IMR-90 (cell line): ENCODE data around the gene RNF144A. TPM values are rescaled to one million over a fixed set of nuclear protein-coding genes. Genes with fewer than 3 reads are reported as not detected.

Experiments used
- ATAC-seq: fragments of 200-7000 bp; cut with Tn5 transposase; 2 replicates; pipeline ENCODE4 v1.9.1; 2020; ENCODE audit warnings: low read depth, mild to moderate bottlenecking, moderate library complexity
- BruUV-seq: library from RNA; stranded (reverse); fragments of 400-500 nt; replicated peaks from 2 replicates; lab custom pipeline; 2021; lab: Mats Ljungman, UMichigan
- CTCF ChIA-PET: fragments of 300-600 bp; formaldehyde crosslinking; extraction: SDS; loops from one replicate; lab custom pipeline; 2021; ENCODE audit warnings: antibody characterized with exemption; lab: Yijun Ruan, JAX
- POLR2A ChIA-PET: fragments of 300-600 bp; sonication (Branson Sonifier 250); formaldehyde crosslinking; loops from one replicate; lab custom pipeline; 2022; ENCODE audit warnings: antibody characterized with exemption; ENCODE audit not compliant: unreplicated experiment; lab: Charles Lee
- DNase-seq: peaks from one replicate; pipeline ENCODE4 v3.0.0; 2013
- H2AFZ ChIP-seq: replicated peaks from 2 replicates; pipeline ENCODE3; 2013; ENCODE audit warnings: low read length, mild to moderate bottlenecking; ENCODE audit not compliant: poor library complexity
- H2AK5ac ChIP-seq: 2 replicates; pipeline ENCODE4 v1.6.1; 2013; ENCODE audit warnings: low read depth, low read length, inconsistent platforms
- H2AK9ac ChIP-seq: replicated peaks from 2 replicates; pipeline ENCODE3; 2013; ENCODE audit warnings: mild to moderate bottlenecking, low read depth, low read length, moderate library complexity; ENCODE audit not compliant: poor library complexity
- H2BK120ac ChIP-seq: 2 replicates; pipeline ENCODE4 v1.6.1; 2013; ENCODE audit warnings: low read depth, low read length, inconsistent platforms
- H2BK15ac ChIP-seq: 3 replicates; pipeline ENCODE4 v1.6.1; 2013; ENCODE audit warnings: low read depth, low read length, inconsistent platforms
- H2BK20ac ChIP-seq: 2 replicates; pipeline ENCODE4 v1.6.1; 2013; ENCODE audit warnings: low read depth, mild to moderate bottlenecking, inconsistent platforms, low read length, moderate library complexity
- H2BK5ac ChIP-seq: 2 replicates; pipeline ENCODE4 v1.6.1; 2013; ENCODE audit warnings: mild to moderate bottlenecking, low read depth, low read length, inconsistent platforms; ENCODE audit not compliant: poor library complexity, severe bottlenecking
- H3K14ac ChIP-seq: replicated peaks from 2 replicates; pipeline ENCODE4 v1.6.1; 2013; ENCODE audit warnings: low read depth, low read length, inconsistent platforms
- H3K18ac ChIP-seq: 2 replicates; pipeline ENCODE4 v1.6.1; 2013; ENCODE audit warnings: low read depth, low read length, control low read depth
- H3K23ac ChIP-seq: 2 replicates; pipeline ENCODE4 v1.6.1; 2013; ENCODE audit warnings: low read depth, low read length, inconsistent platforms
- H3K27ac ChIP-seq: 2 replicates; pipeline ENCODE4 v1.5.1; 2013; ENCODE audit warnings: mild to moderate bottlenecking, control low read depth, low read length; ENCODE audit not compliant: insufficient read depth
- H3K27me3 ChIP-seq: 2 replicates; pipeline ENCODE4 v1.6.1; 2013; ENCODE audit warnings: low read length; ENCODE audit not compliant: control insufficient read depth, insufficient read depth
- H3K36me3 ChIP-seq: 2 replicates; pipeline ENCODE4 v1.6.1; 2013; ENCODE audit warnings: low read length, mixed read lengths; ENCODE audit not compliant: control insufficient read depth, insufficient read depth
- H3K4ac ChIP-seq: 2 replicates; pipeline ENCODE4 v1.6.1; 2013; ENCODE audit warnings: low read depth, low read length, inconsistent platforms
- H3K4me1 ChIP-seq: 2 replicates; pipeline ENCODE4 v1.6.1; 2013; ENCODE audit warnings: low read length, mixed read lengths; ENCODE audit not compliant: control insufficient read depth, insufficient read depth
- H3K4me2 ChIP-seq: 2 replicates; pipeline ENCODE4 v1.6.1; 2013; ENCODE audit warnings: low read depth, mild to moderate bottlenecking, control low read depth, low read length, moderate library complexity
- H3K4me3 ChIP-seq: 2 replicates; pipeline ENCODE4 v1.5.1; 2013; ENCODE audit warnings: low read depth, mild to moderate bottlenecking, control low read depth, low read length, moderate library complexity; ENCODE audit not compliant: insufficient read depth
- H3K56ac ChIP-seq: 2 replicates; pipeline ENCODE4 v1.6.1; 2013; ENCODE audit warnings: low read length, inconsistent platforms; ENCODE audit not compliant: insufficient read depth; ENCODE audit errors: extremely low read depth
- H3K79me1 ChIP-seq, 2 experiments: 2 replicates each; pipeline ENCODE4 v1.6.1; 2013; ENCODE audit warnings: low read length in 2 of 2, inconsistent platforms in 1 of 2, low read depth in 1 of 2
- H3K9ac ChIP-seq: 2 replicates; pipeline ENCODE4 v1.6.1; 2013; ENCODE audit warnings: low read depth, low read length, control low read depth
- H3K9me1 ChIP-seq: 2 replicates; pipeline ENCODE4 v1.6.1; 2013; ENCODE audit warnings: low read length, inconsistent platforms; ENCODE audit not compliant: insufficient read depth
- H3K9me3 ChIP-seq: 2 replicates; pipeline ENCODE4 v1.6.1; 2013; ENCODE audit warnings: low read length; ENCODE audit not compliant: control insufficient read depth, insufficient read depth
- H4K20me1 ChIP-seq: 2 replicates; pipeline ENCODE4 v1.6.1; 2013; ENCODE audit warnings: low read length, inconsistent platforms; ENCODE audit not compliant: insufficient read depth
- H4K5ac ChIP-seq: 2 replicates; pipeline ENCODE4 v1.6.1; 2013; ENCODE audit warnings: mild to moderate bottlenecking, low read depth, low read length, control low read depth
- H4K8ac ChIP-seq, 2 experiments: 2 replicates each; pipeline ENCODE4 v1.6.1; 2013; ENCODE audit warnings: low read depth in 2 of 2, low read length in 2 of 2, control low read depth in 1 of 2, inconsistent platforms in 1 of 2
- H4K91ac ChIP-seq: 2 replicates; pipeline ENCODE4 v1.6.1; 2013; ENCODE audit warnings: low read depth, low read length, inconsistent platforms; ENCODE audit not compliant: insufficient read depth
- BHLHE40 ChIP-seq: fragments of 150-350 bp; IDR thresholded peaks from 2 replicates; pipeline ENCODE4 v1.6.1; 2016; ENCODE audit warnings: mild to moderate bottlenecking, low read depth, low read length
- CEBPB ChIP-seq: IDR thresholded peaks from 2 replicates; pipeline ENCODE4 v1.6.1; 2012; ENCODE audit warnings: low read depth, low read length, improper control_type of control experiment
- CHD1 ChIP-seq: IDR thresholded peaks from 2 replicates; pipeline ENCODE4 v1.6.1; 2012; ENCODE audit warnings: low read depth, low read length, improper control_type of control experiment
- CTCF ChIP-seq: conservative IDR thresholded peaks from 2 replicates; pipeline ENCODE4 v1.5.1; 2012; ENCODE audit warnings: mild to moderate bottlenecking, low read depth, low read length, improper control_type of control experiment
- ELK1 ChIP-seq: fragments of 150-350 bp; IDR thresholded peaks from 2 replicates; pipeline ENCODE4 v1.6.1; 2016; ENCODE audit warnings: low read depth, mild to moderate bottlenecking, low read length, moderate library complexity, borderline replicate concordance
- FOS ChIP-seq: fragments of 150-350 bp; IDR thresholded peaks from 2 replicates; pipeline ENCODE4 v1.6.1; 2016; ENCODE audit warnings: low read depth, low read length
- MAFK ChIP-seq: IDR thresholded peaks from 2 replicates; pipeline ENCODE4 v1.6.1; 2012; ENCODE audit warnings: low read depth, low read length, improper control_type of control experiment
- MAZ ChIP-seq: IDR thresholded peaks from 2 replicates; pipeline ENCODE4 v1.6.1; 2012; ENCODE audit warnings: low read depth, mild to moderate bottlenecking, low read length, improper control_type of control experiment, moderate library complexity, borderline replicate concordance
- MXI1 ChIP-seq: IDR thresholded peaks from 2 replicates; pipeline ENCODE4 v1.6.1; 2012; ENCODE audit warnings: low read depth, mild to moderate bottlenecking, low read length, moderate library complexity, borderline replicate concordance
- NFE2L2 ChIP-seq: fragments of 150-350 bp; IDR thresholded peaks from 2 replicates; pipeline ENCODE4 v1.6.1; 2016; ENCODE audit warnings: low read depth, mild to moderate bottlenecking, low read length
- POLR2A ChIP-seq: IDR thresholded peaks from 2 replicates; pipeline ENCODE4 v1.6.1; 2012; ENCODE audit warnings: mild to moderate bottlenecking, low read depth, low read length
- RAD21 ChIP-seq: IDR thresholded peaks from 2 replicates; pipeline ENCODE4 v1.6.1; 2012; ENCODE audit warnings: low read length, improper control_type of control experiment
- SMC3 ChIP-seq: fragments of 150-350 bp; IDR thresholded peaks from 2 replicates; pipeline ENCODE4 v1.6.1; 2016; ENCODE audit warnings: low read depth, mild to moderate bottlenecking, antibody characterized with exemption, low read length, moderate library complexity
- USF2 ChIP-seq: fragments of 150-350 bp; IDR thresholded peaks from 2 replicates; pipeline ENCODE4 v1.6.1; 2017; ENCODE audit warnings: mild to moderate bottlenecking, antibody characterized with exemption, low read length, low read depth
- WGBS, 2 experiments: methylation state at CpG; one replicate each; pipeline versions ENCODE4 v1.1.5 to v1.1.7; 2013; ENCODE audit warnings: missing lambda C conversion rate in 2 of 2; ENCODE audit not compliant: insufficient read length in 1 of 2; ENCODE audit errors: extremely low coverage in 2 of 2; 5-methylcytosine and 5-hydroxymethylcytosine counted together
- dilution Hi-C: fragments of 300-500 bp; cut with HindIII; formaldehyde crosslinking; loops from one replicate; pipeline ENCODE4 v1.14.3; 2018; ENCODE audit warnings: low sequenced_read_pairs; ENCODE audit not compliant: unreplicated experiment
- in situ Hi-C: fragments of 300-500 bp; cut with MboI; formaldehyde crosslinking; loops from 3 replicates; pipeline ENCODE4 v1.14.3; 2019; ENCODE audit warnings: low sequenced_read_pairs, inconsistent platforms, mixed read lengths
- intact Hi-C: fragments of 100-400 bp; cut with micrococcal nuclease; formaldehyde crosslinking; loops from 2 replicates; pipeline ENCODE4 v1.10.0; 2022
- polyA plus RNA-seq, 3 experiments: library from polyadenylated mRNA; depleted of rRNA; stranded (reverse); fragments of >200 nt; gene quantifications; 2 replicates each; pipeline ENCODE4 v1.2.3, GENCODE V29; 2012; ENCODE audit warnings: low replicate concordance in 1 of 3
- total RNA-seq: library from RNA; depleted of rRNA; stranded (reverse); fragments of >200 nt; gene quantifications from 2 replicates; pipeline ENCODE4 v1.2.3, GENCODE V29; 2012

RNF144A gene
- total and polyA plus RNA-seq, 2 of the 4 experiments (the other 2 are of a cell fraction), result 0.18 to 0.26 TPM

- CTCF ChIA-PET, result interaction anchor here (0.7 to 1.8 kb wide), 3 partner anchors 10 to 148 kb away, joined by 3 to 4 read pairs (median 4); no protein-coding TSS in a partner anchor
- peak; percentile 37 for DNase-seq
- TF ChIP-seq USF2 (no peak), MAZ (no peak), MXI1 (no peak), CEBPB (no peak), SMC3 (peak; percentile 54), ELK1 (no peak), CTCF (peak; percentile 59), MAFK (no peak), NFE2L2 (no peak), FOS (no peak), POLR2A (no peak), RAD21 (peak; percentile 39), CHD1 (no peak), BHLHE40 (no peak)
These were observed 127.3 kb downstream of the RNF144A start for GRCh38 chr2:7044253-7045250.

More at GRCh38 chr2:7044253-7045250, 127.3 kb downstream of the RNF144A start:
- Histone ChIP-seq H3K4me1 (no peaks in the 10 kb centered on the region), H3K23ac (no peak overlapping the region), H3K9ac (no peak overlapping the region), H4K20me1 (no peaks in the 10 kb centered on the region), H3K9me1 (no peaks in the 10 kb centered on the region; the same call in 1 of the 2 replicates), H3K4me2 (no peak overlapping the region), H3K14ac (no peak overlapping the region), H4K91ac (no peak overlapping the region), H3K27ac (no peak overlapping the region), H2BK5ac (no peak overlapping the region), H3K9me3 (no peaks in the 10 kb centered on the region), H3K27me3 (no peaks in the 10 kb centered on the region), H3K36me3 (no peaks in the 10 kb centered on the region), H2BK15ac (no peak overlapping the region), H3K79me1 (no peaks in the 10 kb centered on the region), H2AFZ (no peak overlapping the region), H2BK20ac (no peak overlapping the region), H3K4me3 (no peak overlapping the region), H3K4ac (no peak overlapping the region), H3K18ac (no peak overlapping the region), H4K5ac (no peak overlapping the region), H2AK5ac (no peak overlapping the region), H2AK9ac (no peak overlapping the region), H4K8ac (no peak overlapping the region), H2BK120ac (no peak overlapping the region), H3K56ac (no peak overlapping the region)
- dilution Hi-C loops, result no loop called here
- WGBS, 2 experiments, result 87% methylated on average over 8 of the region's 17 CpGs; no CpG with 5 or more reads in 1 of the 2 experiments
- in situ Hi-C loops, result no loop called here
- POLR2A ChIA-PET, result no interaction called here
- peak; percentile 86 for ATAC-seq
- no TSS peak for BruUV-seq
- intact Hi-C loops, result loop anchor here (1.0 to 5.0 kb wide), 2 partner anchors 127 to 147 kb away; partner anchors contain the start of gene RNF144A
